GM18499 (cell line): ENCODE measurements around the gene GEMIN4.
"Not testable (repeated sequence)": the region's sequence is repeated elsewhere in the genome, so short reads cannot be mapped to it uniquely, and the experiment has no call there.

Experiments
- ATAC-seq: cut with Tn5 transposase; IDR thresholded peaks from one replicate; pipeline ENCODE4 v1.9.1; 2021; ENCODE audit warnings: moderate number of reproducible peaks; ENCODE audit not compliant: insufficient read depth, unreplicated experiment

GEMIN4 gene

GRCh38 chr17:781805-782731 is 30.0 kb upstream of the GEMIN4 start, which contains the start of the genes GLOD4 and MRM3:
Gene GLOD4 (minus strand): TSS chr17:782280. CDS start chr17:782255, 25 bp downstream.
Gene MRM3 (plus strand): TSS chr17:782353. CDS start chr17:782379, 26 bp downstream.
- no peak for ATAC-seq

GRCh38 chr17:778096-778495 is 26.0 kb upstream of the GEMIN4 start:
- no peak for ATAC-seq

GRCh38 chr17:774313-774584 is 22.2 kb upstream of the GEMIN4 start:
- ATAC-seq: no peak

- ATAC-seq: no peak
These were observed 21.6 kb upstream of the GEMIN4 start for GRCh38 chr17:773467-774312.

GRCh38 chr17:773016-773415 is 21.0 kb upstream of the GEMIN4 start:
- no peak for ATAC-seq

GRCh38 chr17:767076-767475 is 15.0 kb upstream of the GEMIN4 start:
- ATAC-seq: no peak

GRCh38 chr17:760371-760770 is 8.3 kb upstream of the GEMIN4 start:
- ATAC-seq: no peak

GRCh38 chr17:759964-760363 is 7.9 kb upstream of the GEMIN4 start:
- ATAC-seq: no peak

GRCh38 chr17:756010-756567 is 4.0 kb upstream of the GEMIN4 start:
- ATAC-seq: not testable (repeated sequence)

GRCh38 chr17:755319-755961 is 3.4 kb upstream of the GEMIN4 start:
- ATAC-seq: not testable (repeated sequence)

GRCh38 chr17:753418-753817 is 1.4 kb upstream of the GEMIN4 start:
- no peak for ATAC-seq

- no peak for ATAC-seq
These were observed 656 bp upstream of the GEMIN4 start for GRCh38 chr17:752620-753219.

- peak; percentile 16 for ATAC-seq
These were observed 629 bp downstream of the GEMIN4 start for GRCh38 chr17:751269-752001.

- no peak for ATAC-seq
These were observed 1.5 kb downstream of the GEMIN4 start for GRCh38 chr17:750431-751037.

GRCh38 chr17:749359-749758 is 2.7 kb downstream of the GEMIN4 start:
- ATAC-seq: not testable (repeated sequence)

- not testable (repeated sequence) for ATAC-seq
These were observed 3.5 kb downstream of the GEMIN4 start for GRCh38 chr17:748604-749003.

GRCh38 chr17:746783-747629 is 5.1 kb downstream of the GEMIN4 start:
- no peak for ATAC-seq

- no peak for ATAC-seq
These were observed 5.9 kb downstream of the GEMIN4 start for GRCh38 chr17:746181-746580.
